ENCODE data around the gene HDC. TPM values are rescaled to one million over a fixed set of nuclear protein-coding genes. Genes with fewer than 3 reads are reported as not detected.

Gene HDC
- total RNA-seq, 1 donor from 2014 or later: 0.14 TPM

- Mint-ChIP-seq H3K4me3 (no peak overlapping the region), H3K9me3 (no peaks in the 10 kb centered on the region), H3K4me1 (ENCODE audit: unreplicated experiment) (no peaks in the 10 kb centered on the region), H3K27ac (no peak overlapping the region), H3K27me3 (no peaks in the 10 kb centered on the region), H3K36me3 (no peaks in the 10 kb centered on the region)
- no peak for DNase-seq (ENCODE audit: extremely low spot score, unreplicated experiment)
- TF ChIP-seq, protein P1, sequence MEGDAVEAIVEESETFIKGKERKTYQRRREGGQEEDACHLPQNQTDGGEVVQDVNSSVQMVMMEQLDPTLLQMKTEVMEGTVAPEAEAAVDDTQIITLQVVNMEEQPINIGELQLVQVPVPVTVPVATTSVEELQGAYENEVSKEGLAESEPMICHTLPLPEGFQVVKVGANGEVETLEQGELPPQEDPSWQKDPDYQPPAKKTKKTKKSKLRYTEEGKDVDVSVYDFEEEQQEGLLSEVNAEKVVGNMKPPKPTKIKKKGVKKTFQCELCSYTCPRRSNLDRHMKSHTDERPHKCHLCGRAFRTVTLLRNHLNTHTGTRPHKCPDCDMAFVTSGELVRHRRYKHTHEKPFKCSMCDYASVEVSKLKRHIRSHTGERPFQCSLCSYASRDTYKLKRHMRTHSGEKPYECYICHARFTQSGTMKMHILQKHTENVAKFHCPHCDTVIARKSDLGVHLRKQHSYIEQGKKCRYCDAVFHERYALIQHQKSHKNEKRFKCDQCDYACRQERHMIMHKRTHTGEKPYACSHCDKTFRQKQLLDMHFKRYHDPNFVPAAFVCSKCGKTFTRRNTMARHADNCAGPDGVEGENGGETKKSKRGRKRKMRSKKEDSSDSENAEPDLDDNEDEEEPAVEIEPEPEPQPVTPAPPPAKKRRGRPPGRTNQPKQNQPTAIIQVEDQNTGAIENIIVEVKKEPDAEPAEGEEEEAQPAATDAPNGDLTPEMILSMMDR (conservative IDR thresholded peaks at IDR 0.05): no peak
Measured at GRCh38 chr15:50225938-50226337, 39.6 kb downstream of the HDC start.

- H3K4me1 Mint-ChIP-seq (ENCODE audit: unreplicated experiment): no peaks in the 10 kb centered on the region
- no peaks in the 10 kb centered on the region for H3K27me3 Mint-ChIP-seq
- H3K9me3 Mint-ChIP-seq: no peaks in the 10 kb centered on the region
- no peak for DNase-seq (ENCODE audit: extremely low spot score, unreplicated experiment)
- TF ChIP-seq, protein P1 (conservative IDR thresholded peaks at IDR 0.05): no peak
- H3K36me3 Mint-ChIP-seq: no peaks in the 10 kb centered on the region
- H3K4me3 Mint-ChIP-seq: no peak overlapping the region
- no peak overlapping the region for H3K27ac Mint-ChIP-seq
Measured at GRCh38 chr15:50225057-50225456, 40.5 kb downstream of the HDC start.

- Mint-ChIP-seq H3K27me3 (no peaks in the 10 kb centered on the region), H3K36me3 (no peaks in the 10 kb centered on the region), H3K4me1 (ENCODE audit: unreplicated experiment) (no peaks in the 10 kb centered on the region), H3K4me3 (no peak overlapping the region), H3K9me3 (no peaks in the 10 kb centered on the region), H3K27ac (no peak overlapping the region)
- TF ChIP-seq, protein P1 (conservative IDR thresholded peaks at IDR 0.05): no peak
- no peak for DNase-seq (ENCODE audit: extremely low spot score, unreplicated experiment)
Measured at GRCh38 chr15:50224606-50225005, 40.9 kb downstream of the HDC start.

DNA sequence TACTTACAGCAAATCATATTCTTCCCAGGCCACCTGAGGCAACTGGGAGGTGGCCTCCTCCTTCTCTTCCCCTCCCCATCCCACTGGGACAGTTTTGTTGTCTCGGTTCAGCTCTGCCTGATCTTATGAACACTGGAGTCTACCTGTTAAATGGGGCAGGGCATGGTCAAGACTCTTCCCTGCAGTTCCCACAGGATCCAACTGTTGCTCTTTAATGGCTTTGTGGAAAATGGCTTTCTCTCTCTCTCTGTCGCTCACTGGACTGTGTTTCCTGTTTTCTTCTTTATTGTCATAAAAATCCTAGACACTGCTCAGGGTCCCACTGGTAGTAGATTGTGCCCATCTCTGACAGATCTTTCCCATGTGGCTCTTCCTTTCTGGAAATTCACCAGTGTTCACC, 43.3 kb downstream of the HDC start:
- Mint-ChIP-seq H3K4me1 (ENCODE audit: unreplicated experiment) (peaks cover 8% of the 10 kb centered on the region), H3K27me3 (no peaks in the 10 kb centered on the region), H3K27ac (no peak overlapping the region), H3K4me3 (no peak overlapping the region), H3K9me3 (no peaks in the 10 kb centered on the region), H3K36me3 (no peaks in the 10 kb centered on the region)
- TF ChIP-seq, protein P1 (conservative IDR thresholded peaks at IDR 0.05): no peak
- DNase-seq (ENCODE audit: extremely low spot score, unreplicated experiment): no peak

DNA sequence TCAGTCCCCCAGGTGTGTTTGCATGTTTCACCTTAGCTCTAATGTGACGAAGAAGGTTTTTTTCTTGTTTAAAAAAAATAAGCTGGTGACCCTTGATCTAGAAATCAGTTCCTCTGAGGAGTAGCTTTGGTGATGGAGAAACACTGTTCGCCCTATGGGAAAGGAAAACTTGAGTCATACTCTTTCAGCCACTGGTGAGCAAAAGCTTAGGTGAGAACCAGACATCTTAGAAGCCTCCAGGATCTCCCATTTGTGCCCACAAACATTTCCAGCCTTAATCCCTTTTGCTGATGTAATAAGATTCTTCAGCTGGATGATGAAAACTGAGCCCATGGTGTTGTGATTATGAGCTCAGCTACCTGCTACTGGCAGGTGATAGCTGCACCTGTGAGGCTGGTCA, 45.7 kb downstream of the HDC start:
- no peaks in the 10 kb centered on the region for H3K36me3 Mint-ChIP-seq
- no peaks in the 10 kb centered on the region for H3K27me3 Mint-ChIP-seq
- H3K9me3 Mint-ChIP-seq: peaks cover 5% of the 10 kb centered on the region
- no peak overlapping the region for H3K27ac Mint-ChIP-seq
- TF ChIP-seq, protein P1 (conservative IDR thresholded peaks at IDR 0.05): no peak
- no peak overlapping the region for H3K4me3 Mint-ChIP-seq
- H3K4me1 Mint-ChIP-seq (ENCODE audit: unreplicated experiment): peaks cover 8% of the 10 kb centered on the region
- DNase-seq (ENCODE audit: extremely low spot score, unreplicated experiment): no peak

- no peaks in the 10 kb centered on the region for H3K27me3 Mint-ChIP-seq
- H3K36me3 Mint-ChIP-seq: no peaks in the 10 kb centered on the region
- H3K9me3 Mint-ChIP-seq: peaks cover 6% of the 10 kb centered on the region
- peaks cover 8% of the 10 kb centered on the region for H3K4me1 Mint-ChIP-seq (ENCODE audit: unreplicated experiment)
- H3K4me3 Mint-ChIP-seq: no peak overlapping the region
- no peak for DNase-seq (ENCODE audit: extremely low spot score, unreplicated experiment)
- TF ChIP-seq, protein P1 (conservative IDR thresholded peaks at IDR 0.05): no peak
- H3K27ac Mint-ChIP-seq: no peak overlapping the region
Measured at GRCh38 chr15:50218691-50219090, 46.8 kb downstream of the HDC start.

Measured in type B pancreatic cell (in vitro differentiated cells).